ENCODE measurements around the gene HLA-DQA1.
"Not testable (repeated sequence)": the region's sequence is repeated elsewhere in the genome, so short reads cannot be mapped to it uniquely, and the experiment has no call there.

HLA-DQA1 gene

GRCh38 chr6:32622545-32623401 is 14.4 kb upstream of the HLA-DQA1 start:
- DNase-seq (ENCODE audit: low spot score), result no peak

DNA sequence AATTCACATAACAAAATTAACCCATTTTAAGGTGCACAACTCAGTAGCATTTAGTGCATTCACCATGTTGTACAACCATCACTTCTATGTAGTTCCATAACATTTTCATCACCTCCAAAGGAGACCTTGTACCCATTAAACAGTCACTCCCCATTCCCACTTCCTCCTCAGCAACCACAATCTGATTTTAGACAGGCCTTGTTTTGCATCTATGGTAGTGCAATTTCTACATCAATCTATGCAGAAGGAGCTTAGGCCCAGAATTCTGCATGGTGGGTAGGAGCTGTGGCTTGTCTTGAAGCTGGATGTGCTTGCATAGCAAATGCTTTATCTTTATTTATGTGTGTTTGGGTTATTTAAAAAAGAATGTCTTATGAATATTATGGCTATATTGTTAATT is 13.5 kb upstream of the HLA-DQA1 start:
- no peak for DNase-seq (ENCODE audit: low spot score)

DNA sequence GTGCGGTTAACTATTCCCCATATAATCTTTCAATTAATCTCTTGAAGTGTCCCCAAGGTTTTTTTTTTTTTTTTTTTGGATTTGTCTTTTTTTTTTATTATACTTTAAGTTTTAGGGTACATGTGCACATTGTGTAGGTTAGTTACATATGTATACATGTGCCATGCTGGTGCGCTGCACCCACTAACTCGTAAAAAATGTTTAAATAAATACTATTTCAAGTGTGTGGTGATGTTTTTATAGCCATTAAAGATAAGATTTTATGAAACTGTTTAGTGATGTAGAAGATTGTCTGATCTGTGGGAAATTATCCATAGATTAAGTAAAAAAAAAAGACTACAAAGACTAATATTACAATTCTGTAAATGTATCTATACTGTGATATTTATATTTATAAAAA is 12.6 kb upstream of the HLA-DQA1 start:
- DNase-seq (ENCODE audit: low spot score), result no peak

- no peak for DNase-seq (ENCODE audit: low spot score)
These were observed 12.1 kb upstream of the HLA-DQA1 start for GRCh38 chr6:32625137-32625536.

GRCh38 chr6:32627249-32627648 is 10.0 kb upstream of the HLA-DQA1 start:
- DNase-seq (ENCODE audit: low spot score), result no peak

- no peak for DNase-seq (ENCODE audit: low spot score)
These were observed 9.4 kb upstream of the HLA-DQA1 start for GRCh38 chr6:32627831-32628230.

- not testable (repeated sequence) for DNase-seq (ENCODE audit: low spot score)
These were observed 7.4 kb upstream of the HLA-DQA1 start for GRCh38 chr6:32629793-32630192.

- no peak for DNase-seq (ENCODE audit: low spot score)
These were observed 1.6 kb upstream of the HLA-DQA1 start for GRCh38 chr6:32635526-32636123.

GRCh38 chr6:32637883-32638282 is 677 bp downstream of the HLA-DQA1 start:
- no peak for DNase-seq (ENCODE audit: low spot score)

DNA sequence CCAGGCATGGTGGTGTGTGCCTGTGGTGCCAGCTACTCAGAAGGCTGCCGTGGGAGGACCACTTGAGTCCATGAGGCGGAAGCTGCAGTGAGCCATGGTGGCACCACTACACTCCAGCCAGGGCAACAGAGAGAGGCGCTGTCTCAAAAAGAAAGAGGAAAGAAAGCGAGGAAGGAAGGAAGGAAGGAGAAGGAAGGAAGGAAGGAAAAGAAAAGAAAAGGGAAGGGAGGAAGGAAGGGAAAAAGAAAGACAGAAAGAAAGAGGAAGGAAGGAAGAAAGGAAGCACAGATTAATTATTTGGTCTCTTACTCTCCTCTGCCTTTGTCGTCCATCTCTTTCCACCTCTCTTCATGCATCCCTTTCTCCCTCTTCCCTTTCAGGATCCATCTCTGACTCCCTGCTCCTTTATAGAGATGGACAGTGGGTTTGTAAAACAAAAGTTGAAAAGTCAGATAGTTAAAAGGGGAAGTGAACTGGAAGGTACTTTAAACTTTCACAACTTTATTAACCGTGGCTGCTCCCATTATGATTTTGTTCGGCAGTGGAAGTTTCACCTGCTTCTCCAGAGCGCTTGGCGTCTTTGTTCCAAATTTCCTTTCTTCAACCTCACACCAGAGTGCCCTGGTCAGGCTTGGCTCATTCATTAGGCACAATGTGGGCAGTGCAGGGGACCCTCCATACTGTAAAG is 1.5 kb downstream of the HLA-DQA1 start:
- no peak for DNase-seq (ENCODE audit: low spot score)

DNA sequence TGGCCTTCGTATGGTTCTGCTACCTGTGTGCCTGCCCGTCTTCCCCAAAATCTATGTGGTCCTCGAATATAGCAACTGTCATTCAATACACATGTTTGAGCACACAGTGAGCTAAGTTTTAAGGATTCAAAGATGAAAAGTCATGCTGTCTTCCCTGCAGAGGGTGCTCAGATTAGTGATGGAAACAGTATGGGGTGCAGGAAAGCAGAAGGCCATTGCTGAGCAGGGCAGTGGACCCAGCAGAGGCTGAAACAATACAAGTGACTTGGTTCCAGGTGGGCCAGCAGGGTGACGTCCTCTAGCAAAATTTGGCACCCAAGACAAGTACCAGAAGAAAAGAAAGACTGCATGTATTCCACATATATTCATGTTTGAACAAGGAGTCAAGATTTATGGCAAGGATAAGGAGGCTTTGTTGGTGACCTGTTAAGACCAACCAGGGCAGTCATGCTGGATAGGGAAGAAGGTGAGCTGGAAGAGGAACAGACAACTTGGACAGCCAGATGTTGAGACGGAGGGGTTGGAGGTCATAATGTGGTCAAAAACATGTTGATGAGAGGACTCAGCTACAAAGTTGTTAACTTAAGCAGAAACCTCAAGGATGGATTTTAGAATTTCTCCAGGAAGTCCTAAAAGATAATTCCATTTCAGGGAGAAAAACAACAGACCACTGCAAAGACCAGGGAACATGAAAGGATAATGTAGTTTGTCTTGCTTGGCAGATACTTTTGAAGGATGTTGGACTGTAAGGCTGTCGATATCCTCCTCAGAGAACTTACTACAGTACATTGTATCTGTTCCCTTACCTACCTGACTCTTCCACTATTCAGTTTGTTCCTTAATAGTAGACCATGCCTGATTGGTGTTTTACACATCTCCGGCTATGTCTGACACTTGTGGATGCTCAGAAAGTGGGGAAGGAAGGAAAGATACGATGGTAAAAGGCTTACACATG is 2.5 kb downstream of the HLA-DQA1 start:
- DNase-seq (ENCODE audit: low spot score), result no peak

- DNase-seq (ENCODE audit: low spot score), result no peak
These were observed 3.9 kb downstream of the HLA-DQA1 start for GRCh38 chr6:32641122-32641521.

DNA sequence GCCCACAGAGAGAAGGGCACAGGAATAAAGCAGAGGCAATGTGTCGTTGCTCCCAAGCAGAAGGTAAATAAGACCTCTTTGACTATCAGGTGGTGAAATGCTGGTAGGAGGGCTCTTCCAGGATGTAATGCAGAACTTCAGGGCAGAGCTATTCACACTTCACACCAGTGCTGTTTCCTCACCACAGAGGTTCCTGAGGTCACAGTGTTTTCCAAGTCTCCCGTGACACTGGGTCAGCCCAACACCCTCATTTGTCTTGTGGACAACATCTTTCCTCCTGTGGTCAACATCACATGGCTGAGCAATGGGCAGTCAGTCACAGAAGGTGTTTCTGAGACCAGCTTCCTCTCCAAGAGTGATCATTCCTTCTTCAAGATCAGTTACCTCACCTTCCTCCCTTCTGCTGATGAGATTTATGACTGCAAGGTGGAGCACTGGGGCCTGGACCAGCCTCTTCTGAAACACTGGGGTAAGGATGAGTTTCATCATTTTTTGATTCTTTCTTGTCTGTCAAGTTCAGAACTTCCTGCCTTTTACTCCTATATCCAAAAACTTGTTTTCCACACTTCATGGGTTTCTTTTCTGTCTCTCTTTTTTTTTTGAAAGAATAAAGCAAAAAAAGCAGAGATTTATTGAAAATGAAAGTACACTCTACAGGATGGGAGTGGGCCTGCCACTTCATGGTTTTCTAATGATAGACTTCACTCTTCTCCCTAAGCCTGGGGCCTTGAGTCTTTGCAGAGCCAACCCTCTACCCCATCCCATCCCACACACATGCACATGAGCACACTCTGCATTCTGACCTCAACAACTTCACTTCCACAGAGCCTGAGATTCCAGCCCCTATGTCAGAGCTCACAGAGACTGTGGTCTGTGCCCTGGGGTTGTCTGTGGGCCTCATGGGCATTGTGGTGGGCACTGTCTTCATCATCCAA is 4.8 kb downstream of the HLA-DQA1 start:
- DNase-seq (ENCODE audit: low spot score), result not testable (repeated sequence)

GRCh38 chr6:32642720-32643106 is 5.5 kb downstream of the HLA-DQA1 start:
- DNase-seq (ENCODE audit: low spot score), result no peak

DNA sequence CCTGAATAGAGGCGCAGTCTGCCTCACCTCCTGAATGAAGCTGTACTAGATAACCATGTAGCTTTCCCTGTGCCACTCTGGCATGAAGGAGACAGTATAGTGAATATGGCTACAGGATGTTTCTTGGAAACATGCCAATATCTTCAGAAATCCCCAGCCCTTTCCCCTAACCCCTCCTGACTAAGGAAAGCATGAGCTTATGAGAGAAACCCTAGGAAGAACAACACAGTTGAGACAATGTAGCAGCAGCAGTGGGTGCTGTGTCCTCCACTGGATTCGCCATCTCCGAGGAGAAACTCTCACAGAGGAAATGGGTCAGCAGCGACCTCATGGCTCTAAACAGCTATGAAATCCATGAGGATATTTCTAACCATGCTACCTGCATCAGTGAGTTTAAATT is 6.7 kb downstream of the HLA-DQA1 start:
- DNase-seq (ENCODE audit: low spot score), result no peak

- DNase-seq (ENCODE audit: low spot score), result no peak
These were observed 8.0 kb downstream of the HLA-DQA1 start for GRCh38 chr6:32645047-32645703.

DNA sequence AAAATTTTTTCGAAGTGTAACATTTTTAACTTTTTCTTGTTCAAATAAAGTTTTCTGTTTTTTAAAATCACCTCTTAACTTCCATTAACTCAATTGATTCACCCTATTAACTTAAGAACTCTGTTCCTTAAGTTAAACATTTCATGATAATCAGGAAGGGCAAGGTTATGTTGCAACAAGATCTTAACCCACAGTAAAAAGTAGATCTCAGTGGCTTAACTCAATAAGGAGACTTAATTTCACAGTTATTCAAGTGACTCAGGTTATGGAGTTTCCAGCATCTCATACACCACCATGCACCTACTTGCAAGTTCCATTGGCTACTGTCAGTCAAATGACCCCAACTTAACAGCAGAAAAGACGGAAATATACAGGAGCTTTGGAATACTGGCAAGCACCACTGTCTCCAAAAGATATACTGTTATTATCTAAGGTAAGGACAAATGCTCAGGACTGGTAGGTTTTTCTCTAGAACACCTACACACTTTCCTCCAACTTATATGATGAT is 18.1 kb downstream of the HLA-DQA1 start:
- DNase-seq (ENCODE audit: low spot score), result no peak

DNA sequence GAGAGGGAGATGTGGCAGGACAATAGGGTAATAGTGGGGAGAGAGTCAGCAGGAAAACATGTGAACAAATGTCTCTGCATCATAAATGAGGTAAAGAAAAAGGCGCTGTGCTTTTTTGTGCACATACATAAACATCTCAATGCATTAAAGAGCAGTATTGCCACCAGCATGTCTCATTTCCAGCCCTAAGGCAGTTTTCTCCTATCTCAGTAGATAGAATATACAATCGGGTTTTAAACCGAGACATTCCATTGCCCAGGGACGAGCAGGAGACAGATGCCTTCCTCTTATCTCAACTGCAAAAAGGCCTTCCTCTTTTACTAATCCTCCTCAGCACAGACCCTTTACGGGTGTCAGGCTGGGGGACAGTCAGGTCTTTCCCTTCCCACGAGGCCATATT is 20.1 kb downstream of the HLA-DQA1 start:
- not testable (repeated sequence) for DNase-seq (ENCODE audit: low spot score)

DNA sequence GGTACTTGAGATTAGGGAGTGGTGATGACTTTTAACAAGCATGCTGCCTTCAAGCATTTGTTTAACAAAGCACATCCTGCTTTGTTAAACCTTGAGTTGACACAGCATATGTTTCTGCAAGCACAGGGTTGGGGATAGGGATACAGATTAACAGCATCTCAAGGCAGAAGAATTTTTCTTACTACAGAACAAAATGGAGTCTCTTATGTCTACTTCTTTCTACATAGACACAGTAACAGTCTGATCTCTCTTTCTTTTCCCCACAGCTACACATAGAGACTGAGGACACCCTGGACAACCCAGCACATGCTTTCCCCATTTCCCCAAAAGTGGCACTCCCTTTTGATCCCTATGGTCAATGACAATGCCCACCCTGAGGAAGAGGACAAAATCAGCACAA is 20.6 kb downstream of the HLA-DQA1 start:
- not testable (repeated sequence) for DNase-seq (ENCODE audit: low spot score)

DNA sequence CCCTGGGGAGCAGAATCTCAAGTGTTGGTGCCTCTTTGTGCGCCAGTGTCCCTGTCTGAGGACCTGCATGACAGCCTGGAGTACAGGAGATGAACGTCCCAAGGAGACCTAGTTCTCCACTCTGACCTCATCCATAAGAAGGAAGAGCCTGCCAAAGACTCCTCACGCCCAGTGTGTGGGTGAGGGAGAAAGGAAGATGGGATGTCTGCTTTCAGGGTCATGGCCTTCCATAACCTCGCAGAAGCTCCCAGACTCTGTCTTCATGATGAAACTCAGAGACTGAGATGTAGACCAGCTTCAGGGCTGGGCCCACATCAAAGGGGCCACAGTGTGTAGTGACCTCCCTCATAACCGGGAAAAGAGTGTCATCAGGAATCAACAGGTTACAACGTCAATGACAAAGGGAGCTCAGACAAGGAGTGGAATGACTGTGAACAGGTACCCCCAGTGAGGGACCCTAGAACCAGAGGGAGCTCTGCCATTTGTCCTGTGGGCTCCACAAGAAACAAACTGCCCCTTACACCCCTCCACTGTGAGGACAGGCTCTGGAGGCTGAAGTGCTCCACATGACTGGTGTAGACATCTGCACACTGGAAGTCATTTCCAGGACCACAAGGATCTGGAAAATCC is 21.2 kb downstream of the HLA-DQA1 start:
- DNase-seq (ENCODE audit: low spot score), result no peak

Measured in hematopoietic multipotent progenitor cell treated with erythropoietin and hydrocortisone succinate and interleukin-3 and kit ligand, for 17 days (in vitro differentiated cells).